ENCODE measurements around the gene RMI2.

DNA sequence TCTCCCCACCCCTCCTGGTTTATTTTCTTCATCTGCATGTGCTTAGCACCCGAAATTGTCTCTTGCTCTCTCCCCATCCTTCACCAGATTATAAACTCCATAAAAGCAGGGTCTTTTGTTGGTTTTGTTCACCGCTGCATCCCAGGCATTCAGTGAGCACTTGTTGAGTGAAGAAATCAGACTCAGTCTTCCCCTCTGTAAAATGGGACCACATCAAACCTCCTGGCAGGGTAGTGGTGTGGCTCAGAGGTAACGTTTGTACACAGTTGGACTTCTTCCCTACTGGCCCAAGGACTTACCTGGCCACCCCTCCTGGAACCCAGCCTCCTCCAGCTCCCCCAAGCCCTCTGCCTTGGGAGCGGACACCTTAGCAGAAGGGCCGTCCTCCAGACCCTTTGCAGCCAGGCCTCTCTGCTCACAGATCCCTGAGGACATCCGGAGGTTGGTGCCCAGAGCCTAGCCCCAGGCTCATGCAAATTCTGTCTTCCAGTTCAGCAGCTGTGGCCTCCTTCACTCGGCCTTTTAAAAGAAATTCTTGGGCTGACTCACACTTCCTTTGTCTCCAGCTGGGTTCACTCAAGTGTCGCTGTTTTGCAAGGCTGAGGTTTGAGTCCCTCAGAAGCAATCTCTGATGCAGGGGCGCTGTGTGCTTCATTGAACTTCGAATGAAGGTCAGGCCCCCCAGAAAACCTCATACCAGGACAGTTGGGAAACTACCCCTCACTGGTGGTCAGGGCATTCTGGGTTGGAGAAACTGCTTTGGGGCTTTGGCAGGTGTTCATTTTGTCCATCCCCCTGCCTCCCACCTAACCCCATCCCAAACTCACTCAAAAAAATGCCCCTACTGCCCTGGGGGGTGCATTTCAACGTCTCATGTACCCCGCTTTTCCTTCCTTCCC is 16.8 kb upstream of the RMI2 start:
- TF ChIP-seq SPI1 (IDR thresholded peaks at IDR 0.05; ENCODE audit: borderline replicate concordance, low read depth) = peak; percentile 75
- TF ChIP-seq, protein P1, sequence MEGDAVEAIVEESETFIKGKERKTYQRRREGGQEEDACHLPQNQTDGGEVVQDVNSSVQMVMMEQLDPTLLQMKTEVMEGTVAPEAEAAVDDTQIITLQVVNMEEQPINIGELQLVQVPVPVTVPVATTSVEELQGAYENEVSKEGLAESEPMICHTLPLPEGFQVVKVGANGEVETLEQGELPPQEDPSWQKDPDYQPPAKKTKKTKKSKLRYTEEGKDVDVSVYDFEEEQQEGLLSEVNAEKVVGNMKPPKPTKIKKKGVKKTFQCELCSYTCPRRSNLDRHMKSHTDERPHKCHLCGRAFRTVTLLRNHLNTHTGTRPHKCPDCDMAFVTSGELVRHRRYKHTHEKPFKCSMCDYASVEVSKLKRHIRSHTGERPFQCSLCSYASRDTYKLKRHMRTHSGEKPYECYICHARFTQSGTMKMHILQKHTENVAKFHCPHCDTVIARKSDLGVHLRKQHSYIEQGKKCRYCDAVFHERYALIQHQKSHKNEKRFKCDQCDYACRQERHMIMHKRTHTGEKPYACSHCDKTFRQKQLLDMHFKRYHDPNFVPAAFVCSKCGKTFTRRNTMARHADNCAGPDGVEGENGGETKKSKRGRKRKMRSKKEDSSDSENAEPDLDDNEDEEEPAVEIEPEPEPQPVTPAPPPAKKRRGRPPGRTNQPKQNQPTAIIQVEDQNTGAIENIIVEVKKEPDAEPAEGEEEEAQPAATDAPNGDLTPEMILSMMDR (IDR thresholded peaks at IDR 0.05; ENCODE audit: insufficient read depth, low read length) = no peak
- 0 out of 2 replicates have a peak, but pooled peaks have one; percentile 44 for TF ChIP-seq POLR2AphosphoS5 (IDR thresholded peaks at IDR 0.05; ENCODE audit: low read depth)

Measured in HL-60 (cell line).